HG02973 (cell line): ENCODE results near the gene TALDO1.

Experiments used
- ATAC-seq: cut with Tn5 transposase; IDR thresholded peaks from one replicate; pipeline ENCODE4 v1.9.1; 2021; ENCODE audit warnings: moderate library complexity; ENCODE audit not compliant: unreplicated experiment

Gene TALDO1

DNA sequence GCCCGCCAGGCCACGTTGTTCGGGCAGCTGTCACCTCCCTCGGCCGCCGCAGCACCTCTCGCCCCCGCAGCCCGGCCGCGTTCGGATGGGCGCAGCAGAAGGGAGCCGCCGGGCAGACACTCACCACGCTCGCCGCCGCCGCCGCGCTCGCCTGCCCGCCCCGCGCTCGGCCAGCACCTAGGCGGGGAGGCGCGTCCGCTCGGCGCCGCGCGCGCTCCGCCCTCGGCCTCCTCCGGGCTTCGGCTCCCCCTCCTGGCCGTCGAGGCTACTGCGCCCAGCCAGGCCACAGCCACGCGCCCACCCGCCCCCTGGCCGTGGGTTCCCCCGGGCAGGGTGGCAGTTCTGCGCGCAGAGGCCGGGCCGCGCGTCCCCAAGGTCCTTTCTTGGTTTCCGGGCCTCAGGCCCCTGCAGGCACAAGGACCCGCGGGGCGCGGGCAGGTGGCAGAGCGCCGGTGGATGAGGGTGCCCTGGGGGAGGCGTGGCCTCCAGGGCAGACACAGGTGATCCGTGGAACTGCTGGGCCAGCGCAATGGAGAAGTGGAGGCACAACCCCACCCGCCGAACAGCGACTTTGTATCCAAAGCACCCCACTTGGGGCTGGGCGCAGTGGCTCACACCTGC is 50.9 kb downstream of the TALDO1 start, which contains the start of gene SLC25A22:
Gene SLC25A22 (minus strand): TSS at position 189 of the 621 bp plus-strand sequence. CDS start 3,275 bp downstream, outside the sequence.
- peak; percentile 40 for ATAC-seq

DNA sequence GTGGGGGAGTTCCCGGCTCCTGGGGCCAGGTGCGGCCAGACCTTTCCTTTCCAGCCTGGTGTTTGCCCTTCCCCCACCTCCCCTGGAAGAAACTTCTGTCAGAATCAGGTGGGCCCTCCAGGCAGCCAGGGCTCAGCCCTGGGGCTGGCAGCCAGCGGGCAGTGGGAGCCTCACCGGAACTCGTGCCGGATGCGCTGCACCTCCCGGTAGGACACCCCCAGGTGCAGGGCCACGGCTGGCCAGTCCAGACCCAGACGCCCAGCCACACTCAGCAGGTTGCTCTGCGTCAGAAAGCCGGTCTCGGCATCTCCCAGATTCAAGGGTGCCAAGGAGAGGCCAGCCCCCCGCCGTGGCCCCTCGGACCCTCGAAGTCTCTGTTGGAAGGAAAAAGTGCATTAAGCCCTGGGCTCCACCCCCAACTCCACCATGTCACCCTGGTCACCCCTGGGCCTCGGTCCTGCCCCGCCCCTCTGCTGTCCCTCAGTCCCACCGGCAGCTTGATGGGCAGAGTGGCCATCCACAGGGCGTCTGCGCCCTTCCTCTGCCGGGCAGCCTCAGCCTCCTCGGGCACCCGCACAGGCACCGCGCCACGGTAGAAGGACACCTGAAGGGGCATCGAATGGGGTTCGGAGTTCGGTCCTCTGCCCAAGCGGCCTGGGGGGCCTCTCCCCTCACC is 52.5 kb downstream of the TALDO1 start:
- no peak for ATAC-seq

DNA sequence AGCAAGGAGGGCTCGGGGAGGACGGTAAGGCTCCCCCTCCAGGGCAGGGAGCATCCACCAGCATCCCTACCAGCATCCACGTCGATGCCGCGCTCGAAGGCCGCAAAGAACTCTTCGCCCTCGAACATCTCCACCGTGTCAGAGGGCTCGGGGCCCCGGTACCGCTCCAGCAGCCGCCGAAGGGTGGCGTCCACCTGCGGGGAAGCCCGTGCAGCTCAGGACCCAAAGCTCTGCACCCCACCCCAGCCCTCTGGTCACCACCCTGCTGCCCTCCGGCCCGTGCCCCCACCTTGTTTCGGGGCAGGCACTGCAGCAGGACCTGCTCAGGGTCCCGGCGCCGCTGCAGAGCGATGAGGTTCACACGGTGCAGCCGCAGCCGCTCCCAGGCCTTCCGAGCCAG is 53.2 kb downstream of the TALDO1 start:
- ATAC-seq = no peak

DNA sequence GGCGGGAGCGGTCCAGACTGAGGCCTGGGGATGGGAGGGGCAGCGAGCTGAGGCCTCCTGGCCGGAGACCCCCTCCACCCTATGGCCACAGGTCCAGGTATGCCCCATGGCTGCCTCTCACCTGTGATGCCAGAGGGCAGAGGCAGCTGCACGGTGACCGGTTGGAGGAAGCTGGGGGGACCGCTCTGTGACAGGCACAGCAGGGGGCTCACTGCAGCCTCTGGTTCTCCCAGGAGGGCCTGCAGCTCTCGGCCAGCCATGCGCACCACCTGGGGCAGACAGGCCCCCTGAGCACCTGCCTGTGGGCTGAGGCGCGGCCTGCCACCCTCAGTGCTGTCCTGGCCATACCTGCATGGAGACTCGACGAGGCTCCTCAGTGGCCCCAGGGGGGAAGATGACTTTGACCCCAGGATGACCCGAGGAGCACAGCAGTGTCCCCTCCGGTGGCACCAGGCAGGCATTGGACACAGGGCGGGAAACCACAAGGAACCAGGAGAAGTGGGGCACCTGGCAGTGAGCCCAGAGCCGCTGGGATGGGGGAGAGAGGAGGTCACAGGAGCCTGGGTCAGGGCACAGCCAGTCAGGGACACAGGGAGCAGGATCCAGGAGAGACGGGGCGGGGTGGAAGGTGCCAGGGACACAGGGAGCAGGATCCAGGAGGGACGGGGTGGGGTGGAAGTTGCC is 54.0 kb downstream of the TALDO1 start:
- ATAC-seq = no peak

DNA sequence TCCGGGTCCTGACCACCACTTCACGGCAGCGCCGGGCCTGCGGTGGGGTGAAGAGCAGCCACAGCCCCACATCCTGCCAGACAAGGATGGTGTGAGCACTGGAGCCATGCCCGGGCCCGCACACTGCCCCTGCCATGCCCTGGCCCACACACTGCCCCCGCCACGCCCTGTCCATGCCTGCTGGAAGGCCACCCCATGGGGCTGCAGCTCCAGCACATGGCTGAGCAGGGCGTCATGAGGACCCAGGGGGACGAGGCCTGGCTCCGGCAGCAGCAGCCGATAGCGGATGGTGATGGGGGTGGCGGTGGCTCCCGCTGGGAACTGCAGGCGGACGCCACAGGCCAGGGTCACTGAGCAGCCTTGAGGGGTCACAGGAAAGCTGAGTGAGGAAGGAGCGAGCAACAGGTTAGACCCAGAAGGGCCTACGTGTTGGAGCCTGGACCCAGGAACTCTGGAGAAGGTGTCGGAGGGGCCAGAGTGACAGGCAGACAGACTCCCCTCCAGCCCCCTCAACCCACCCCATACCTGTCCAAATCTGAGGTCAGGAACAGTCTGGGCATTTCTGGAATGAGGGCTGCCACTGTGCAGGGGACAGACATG is 54.9 kb downstream of the TALDO1 start:
- no peak for ATAC-seq

DNA sequence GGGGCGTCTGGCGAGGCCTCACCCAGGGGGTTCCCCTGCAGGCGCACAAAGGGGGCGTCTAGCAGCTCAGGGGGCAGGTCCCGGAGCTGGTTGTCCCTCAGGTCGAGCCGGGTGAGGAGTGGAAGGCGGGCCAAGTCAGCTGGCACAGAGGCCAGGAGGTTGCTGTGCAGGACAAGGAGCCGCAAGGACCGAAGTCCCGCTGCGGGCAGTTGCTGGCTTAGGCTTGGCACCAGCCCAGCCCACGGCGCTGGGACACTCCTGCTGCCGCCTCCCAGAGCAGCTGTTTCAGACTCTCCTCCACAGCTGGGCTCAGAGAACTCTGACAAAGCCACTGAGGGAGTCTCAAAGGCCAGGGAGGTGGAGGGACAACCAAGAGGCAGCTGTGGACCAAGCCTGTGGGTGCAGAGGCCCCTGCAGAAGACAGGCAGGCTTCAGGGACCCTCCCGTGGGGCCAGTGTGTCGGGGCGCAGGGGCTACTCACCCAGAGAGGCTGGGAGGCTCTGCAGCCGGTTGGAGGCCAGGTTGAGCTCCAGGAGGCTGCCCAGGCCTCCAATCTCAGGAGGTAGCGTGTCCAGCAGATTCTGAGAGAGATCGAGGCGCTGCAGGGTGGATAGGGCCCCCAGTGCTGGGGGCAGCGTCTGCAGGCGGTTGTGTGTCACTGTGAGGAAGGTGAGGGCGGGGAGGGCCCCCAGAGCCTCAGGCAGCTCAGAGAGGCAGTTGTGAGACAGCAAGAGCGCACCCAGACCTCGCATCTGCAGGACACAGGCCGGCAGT is 55.6 kb downstream of the TALDO1 start:
- ATAC-seq = no peak

DNA sequence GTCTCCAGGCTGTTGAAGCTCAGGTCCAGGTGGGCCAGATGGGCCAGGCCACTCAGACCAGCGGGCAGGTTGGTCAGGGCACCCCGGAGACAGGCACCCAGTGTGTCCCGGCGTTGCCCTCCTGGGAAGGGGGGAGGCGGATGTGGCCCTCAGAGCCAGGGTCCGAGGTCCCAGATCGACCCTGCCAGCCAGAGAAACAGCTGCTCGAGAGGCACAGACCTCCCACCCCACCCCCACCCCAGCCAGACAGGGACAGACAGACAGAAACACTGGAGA is 56.1 kb downstream of the TALDO1 start:
- ATAC-seq = no peak

DNA sequence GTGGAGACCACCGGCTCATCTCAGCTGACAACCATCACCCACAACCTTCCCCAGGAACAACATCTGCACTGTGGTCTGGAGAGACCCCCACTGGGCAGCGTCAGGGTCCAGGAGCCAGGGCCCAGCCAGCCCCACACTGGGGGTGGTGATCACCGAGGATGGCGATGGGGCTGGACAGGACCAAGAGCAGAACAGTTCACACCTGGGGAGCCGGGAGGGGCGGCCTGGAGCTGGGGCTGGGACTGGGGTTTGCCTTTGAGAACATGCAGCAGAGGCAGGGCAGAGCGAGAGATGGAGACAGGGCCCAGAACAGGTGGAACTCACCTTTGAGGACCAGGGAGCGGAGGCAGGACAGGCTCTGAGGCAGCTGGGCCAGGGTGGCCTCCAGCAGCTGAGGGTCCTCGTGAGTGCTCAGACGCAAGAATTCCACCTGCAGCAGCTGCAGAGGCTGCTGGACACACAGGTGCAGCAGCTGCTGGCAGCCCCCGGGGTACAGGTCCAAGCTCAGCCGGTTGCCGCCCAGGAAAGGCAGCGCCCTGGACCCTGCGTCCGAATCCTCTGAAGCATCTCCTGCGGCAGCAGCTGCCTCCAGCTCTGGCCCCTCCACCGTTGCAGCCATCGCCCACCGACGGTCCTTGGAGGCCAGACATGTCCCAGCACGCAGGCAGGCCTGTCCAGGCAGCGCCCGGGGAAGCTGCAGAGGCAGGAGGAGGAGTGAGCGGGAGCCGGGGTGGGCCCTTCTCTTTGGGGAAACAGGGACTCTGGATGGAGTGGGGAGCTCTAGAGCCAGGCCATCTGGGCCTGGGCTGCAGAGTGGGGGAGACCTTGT is 56.7 kb downstream of the TALDO1 start:
- no peak for ATAC-seq

DNA sequence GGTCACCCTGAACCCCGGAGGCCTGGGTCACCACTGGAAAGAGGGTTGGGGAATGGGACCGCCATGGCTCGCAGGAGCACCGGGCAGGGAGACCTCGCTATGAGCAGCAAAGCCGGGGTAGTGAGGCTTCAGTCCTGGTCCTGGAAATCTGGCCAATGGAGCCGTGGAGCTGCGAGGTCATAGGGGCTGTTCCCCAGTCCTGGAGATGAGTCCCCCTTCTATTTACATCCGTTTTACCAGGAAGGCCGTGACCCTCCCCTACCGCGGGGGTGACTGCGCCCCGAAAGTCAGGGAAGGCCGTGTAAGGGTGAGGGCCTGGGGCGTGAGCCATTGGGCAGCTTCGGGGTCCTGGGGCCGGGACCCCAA is 57.3 kb downstream of the TALDO1 start:
- no peak for ATAC-seq

DNA sequence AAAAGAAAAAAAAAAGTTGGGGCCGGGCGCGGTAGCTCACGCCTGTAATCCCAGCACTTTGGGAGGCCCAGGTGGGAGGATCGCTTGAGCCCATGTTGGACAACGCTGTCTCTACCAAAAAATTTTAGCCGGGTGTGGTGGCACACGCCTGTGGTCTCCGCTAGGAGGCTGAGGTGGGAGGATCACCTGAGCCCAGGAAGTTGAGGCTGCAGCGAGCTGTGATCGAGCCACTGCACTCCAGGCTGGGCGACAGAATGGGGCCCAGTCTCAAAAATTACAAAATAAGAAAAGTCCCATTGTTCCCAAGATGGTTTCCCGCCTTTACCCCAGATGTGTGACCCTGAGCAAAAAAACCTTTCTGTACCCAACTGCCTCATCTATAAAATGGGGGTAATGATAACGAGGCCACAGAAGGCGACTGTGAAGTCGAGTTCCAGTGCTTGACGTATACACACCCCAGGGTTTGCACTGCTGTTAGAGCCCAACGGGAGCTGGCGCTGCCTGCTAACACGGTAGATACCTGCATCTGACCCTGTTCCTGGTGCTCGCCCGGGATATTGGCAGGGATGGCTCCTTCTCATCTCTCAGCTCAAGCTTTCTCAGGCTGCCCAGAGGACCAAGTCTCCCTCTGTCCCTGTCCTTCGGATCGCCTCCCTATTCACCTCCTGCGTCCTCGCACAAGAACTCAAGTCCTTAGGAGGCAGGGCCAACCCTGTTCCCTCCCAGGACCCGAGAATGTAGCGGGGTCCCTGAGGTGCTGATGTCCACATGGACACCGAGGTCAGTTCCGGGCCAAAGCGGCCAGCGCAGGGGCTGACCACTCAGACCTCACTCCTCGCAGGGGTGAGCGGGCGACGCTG is 61.4 kb downstream of the TALDO1 start:
- no peak for ATAC-seq

DNA sequence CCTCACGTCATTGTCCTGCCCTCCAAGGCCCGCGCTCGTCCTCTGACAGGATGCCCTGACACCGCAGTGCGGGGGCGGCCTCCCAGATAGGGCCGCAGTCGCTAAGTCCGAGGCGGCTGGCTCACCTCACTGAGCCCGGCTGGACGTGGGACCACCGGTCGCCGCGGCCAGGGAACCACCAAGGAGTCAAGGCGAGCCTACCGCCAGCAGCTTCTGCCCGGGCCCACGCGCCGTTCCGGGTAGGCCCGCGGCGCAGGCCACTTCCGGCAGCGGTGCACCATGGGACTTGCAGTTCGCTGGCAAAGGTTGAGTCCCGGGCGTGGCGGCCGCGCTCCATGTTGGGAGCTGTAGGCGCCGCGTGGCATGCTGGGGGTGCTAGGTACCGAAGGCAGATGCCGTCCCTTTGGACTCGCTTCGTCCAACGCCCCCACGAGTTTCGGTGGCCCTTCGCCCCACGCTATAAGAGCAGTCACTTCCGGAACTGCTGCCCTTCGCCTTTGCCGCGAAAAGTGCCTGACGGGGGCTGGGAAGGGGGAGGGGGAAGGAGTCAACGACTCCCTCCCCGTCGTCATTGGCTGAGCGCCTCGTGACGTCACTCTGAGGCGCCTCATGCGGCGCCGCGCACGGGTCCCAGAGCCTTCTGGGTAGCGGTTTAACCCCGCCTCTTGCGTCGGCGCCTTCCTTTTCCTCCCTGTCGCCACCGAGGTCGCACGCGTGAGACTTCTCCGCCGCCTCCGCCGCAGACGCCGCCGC is 62.2 kb downstream of the TALDO1 start, which contains the start of gene RPLP2:
Gene RPLP2 (plus strand): TSS at position 681 of the 753 bp plus-strand sequence. CDS start 268 bp downstream, outside the sequence.
- peak; percentile 70 for ATAC-seq

DNA sequence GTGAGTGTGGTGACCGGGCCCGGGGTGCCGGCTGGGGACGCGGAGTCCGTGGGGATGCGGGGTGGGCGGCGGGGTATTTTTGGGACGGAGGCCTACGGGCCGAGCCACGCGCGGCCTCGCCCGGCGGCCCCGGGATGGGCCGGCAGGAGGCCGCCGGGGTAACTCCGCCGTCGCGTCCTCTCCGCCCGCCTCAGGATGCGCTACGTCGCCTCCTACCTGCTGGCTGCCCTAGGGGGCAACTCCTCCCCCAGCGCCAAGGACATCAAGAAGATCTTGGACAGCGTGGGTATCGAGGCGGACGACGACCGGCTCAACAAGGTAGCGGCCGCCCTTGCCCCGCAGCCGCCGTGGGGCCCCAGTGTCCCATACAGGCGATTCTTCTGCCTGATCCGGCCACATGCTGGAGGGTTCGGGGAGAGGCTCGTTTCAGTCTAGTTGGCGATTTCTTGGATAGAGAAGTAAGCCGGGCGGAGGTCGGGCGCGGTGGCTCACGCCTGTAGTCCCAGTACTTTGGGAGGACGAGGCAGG is 62.8 kb downstream of the TALDO1 start:
- ATAC-seq = peak; percentile 13

DNA sequence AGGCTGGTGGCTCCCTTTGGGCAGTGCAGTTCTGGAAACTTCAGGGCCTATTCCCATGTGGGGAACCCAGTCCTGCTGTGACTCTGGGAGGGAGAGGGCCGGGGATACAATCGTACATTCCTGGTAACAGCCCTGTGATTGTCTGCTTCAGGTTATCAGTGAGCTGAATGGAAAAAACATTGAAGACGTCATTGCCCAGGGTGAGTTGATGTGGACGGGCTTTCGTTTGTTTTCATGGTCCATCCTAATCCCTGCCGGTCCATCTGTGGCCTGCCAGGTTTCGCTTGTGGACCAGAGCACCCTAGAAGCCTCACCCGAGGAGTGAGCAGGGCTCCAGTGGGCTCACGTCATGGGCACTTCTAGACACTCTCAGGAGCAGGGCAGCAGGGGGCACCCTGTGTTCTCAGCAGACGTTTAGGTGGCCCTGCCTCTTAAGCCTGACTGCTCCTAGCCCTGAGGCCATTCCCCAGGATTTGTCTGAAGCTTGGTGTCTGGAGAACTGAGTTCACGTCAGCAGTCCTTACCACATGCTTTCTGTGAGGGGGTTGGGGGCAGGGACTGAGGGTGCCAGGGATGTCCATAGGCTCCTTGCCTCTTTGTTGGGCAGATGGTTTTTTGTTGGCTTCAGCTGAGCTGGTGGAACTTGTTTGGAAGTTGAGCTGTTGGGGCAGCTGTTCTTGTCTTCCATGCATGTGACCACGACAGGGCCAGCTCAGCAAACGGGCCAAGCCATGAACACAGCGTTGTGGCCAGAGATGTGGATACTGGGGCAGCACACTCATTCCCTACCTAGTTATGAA is 64.4 kb downstream of the TALDO1 start:
- ATAC-seq = no peak

DNA sequence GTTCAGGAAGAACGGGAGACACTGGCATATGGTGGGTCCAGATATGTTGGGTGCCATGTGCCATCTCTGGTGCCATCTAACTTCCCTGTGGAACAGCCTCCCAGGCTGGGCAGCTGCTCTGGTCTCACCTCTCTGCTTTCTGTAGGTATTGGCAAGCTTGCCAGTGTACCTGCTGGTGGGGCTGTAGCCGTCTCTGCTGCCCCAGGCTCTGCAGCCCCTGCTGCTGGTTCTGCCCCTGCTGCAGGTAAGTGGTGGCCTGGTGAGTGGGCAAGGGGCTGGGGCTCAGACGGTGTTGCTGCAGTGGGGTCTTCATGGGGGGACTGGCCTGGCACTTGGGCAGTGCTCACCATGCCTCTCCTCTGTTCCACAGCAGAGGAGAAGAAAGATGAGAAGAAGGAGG is 65.1 kb downstream of the TALDO1 start:
- no peak for ATAC-seq

DNA sequence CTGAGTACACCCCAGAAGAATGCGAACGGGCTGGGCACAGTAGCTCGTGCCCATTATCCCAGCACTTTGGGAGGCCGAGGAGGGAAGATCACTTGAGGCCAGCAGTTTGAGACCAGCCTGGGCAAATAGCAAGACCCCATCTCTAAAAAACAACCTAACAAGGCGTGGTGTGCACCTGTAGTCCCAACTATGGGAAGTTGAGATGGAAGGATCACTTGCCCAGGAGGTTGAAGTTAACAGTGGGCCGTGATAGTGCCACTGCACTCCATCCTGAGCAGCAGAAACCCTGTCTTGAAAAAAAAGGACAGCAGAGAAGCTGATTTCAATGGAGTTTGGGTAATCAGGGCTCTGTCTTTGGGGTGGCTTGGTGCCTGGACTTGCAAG is 65.8 kb downstream of the TALDO1 start:
- no peak for ATAC-seq

DNA sequence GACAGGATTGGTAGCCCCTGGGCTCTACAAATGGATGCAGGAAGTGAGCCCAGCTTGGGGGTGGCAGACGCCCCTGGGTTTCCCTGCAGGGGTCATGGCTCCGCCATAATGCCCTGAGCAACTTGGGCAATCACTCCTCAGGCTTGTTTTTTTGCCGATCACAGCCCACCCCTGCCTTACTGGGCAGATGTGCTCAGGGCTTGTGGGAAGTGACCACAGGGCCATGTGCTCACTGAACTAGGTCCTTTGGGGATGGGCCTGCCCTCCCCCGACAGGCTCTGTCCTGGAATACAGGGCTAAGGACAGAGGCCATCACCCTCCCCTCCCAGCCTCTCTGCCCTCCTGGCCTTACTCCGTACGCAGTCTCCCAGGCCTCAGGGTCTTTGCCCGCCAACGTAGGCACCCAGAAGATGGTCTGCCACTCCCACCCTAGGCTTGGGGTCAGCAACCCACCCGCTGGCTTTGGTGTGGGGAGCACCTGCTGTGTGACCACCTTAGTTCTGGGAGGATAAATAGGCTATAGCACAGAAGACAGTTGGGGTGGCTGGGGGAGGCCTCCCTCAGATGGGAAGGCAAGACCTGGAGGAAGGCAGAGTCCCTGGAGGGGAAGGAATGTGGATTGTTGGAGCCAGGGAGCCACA is 66.3 kb downstream of the TALDO1 start:
- no peak for ATAC-seq
